Left renal pelvis (tissue), 4 donors: ENCODE data around the gene RASGRP1. TPM values are rescaled to one million over a fixed set of nuclear protein-coding genes. Genes with fewer than 3 reads are reported as not detected.
"Not testable (repeated sequence)": the region's sequence is repeated elsewhere in the genome, so short reads cannot be mapped to it uniquely, and the experiment has no call there.

Experiments
- DNase-seq, 4 donors: peaks; one replicate each; pipeline ENCODE4 v3.0.0-alpha.2; 2013; ENCODE audit warnings: low read depth in 4 of 4, low spot score in 3 of 4
- polyA plus RNA-seq, 4 donors: library from polyadenylated mRNA; unstranded; fragments of 120-200 nt; gene quantifications; one replicate each; pipeline ENCODE4 v1.2.1, GENCODE V29; 2013; ENCODE audit not compliant: insufficient read length in 4 of 4

The RASGRP1 gene
- polyA plus RNA-seq, result 10 to 100 TPM in 3 of 4 donors, under 1 TPM in 1; 0.89 to 15.0 (median 13.1) TPM

GRCh38 chr15:38564557-38565286 lies at the start of gene RASGRP1:
RASGRP1 (minus strand) TSS chr15:38564814; CDS start chr15:38564628, 186 bp downstream.
- DNase-seq, result peak in 1 of 4 donors; percentile 57

DNA sequence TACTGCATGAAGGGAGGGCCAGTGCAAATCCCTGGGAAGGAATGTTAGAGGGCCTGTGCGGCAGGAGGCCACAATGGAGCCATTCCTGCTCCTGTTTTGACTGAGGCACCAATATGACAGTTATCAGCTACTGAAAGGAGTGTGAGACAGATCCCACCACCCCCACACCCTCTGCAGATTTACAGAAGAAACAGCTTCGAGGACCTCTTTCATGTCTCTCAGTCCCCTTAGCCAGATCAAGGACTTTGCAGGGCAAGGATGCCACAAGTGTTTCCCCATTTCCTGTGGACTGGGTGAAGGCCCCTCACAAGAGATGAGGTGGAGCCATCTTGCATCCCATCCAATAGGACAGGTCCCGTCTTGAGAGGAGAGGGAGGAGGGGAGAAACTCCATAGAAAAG lies 48.5 kb upstream of the RASGRP1 start:
- DNase-seq, result no peak

DNA sequence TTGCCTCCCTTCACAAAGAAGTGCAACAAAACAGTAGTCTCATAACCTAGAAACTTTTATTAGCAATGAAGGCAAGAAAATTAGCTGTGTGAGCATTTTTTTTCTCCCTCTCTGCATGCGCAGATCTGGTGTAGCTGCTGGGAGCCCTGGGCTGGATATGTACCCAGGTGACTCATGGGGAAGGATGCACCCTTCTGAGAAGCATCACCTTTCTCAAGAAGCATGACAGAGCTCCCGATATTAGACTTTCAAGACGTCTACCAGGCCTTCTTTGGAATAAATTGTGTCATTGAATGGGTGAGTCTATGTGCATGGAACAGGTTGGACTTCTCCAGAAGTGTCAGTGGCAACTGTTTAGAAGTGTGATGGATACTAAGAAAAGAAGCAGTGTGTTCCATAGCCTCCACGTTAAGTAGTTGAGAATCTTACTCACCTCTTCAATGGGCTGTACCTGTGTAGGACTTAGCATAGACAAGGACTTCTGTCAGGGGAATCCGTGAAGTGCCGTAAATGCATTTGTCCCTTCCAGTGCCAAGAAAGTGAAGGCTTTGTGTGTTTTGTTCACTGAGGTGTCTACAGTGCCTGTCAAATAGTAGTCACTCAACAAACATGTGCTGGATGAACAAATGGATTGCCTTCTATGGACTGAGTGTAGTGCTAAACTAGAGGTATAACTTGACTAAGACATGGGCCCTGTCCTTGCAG lies 47.7 kb upstream of the RASGRP1 start:
- DNase-seq, result no peak

DNA sequence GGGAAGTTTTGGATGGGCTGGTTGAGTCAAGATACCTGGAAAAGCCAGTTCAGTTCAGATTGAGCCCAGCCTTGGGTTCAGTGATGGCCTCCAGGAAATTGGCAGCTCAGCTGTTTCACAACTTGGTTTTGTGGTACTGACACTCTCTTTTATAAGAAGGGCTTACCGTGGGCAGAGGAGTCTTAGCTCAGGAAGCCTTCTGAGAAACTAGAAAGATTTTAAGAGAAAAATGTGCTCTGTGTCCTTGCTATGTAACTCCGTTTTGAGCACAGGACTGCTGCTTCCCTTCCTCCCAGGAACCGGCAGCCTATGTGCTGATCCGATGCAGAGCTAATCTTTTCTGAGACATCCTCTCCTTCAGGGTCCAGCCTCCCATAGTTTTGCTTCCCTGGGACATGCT lies 46.6 kb upstream of the RASGRP1 start:
- no peak for DNase-seq

GRCh38 chr15:38610748-38611147 lies 46.1 kb upstream of the RASGRP1 start:
- no peak for DNase-seq

GRCh38 chr15:38609097-38609738 lies 44.6 kb upstream of the RASGRP1 start:
- DNase-seq, result no peak

GRCh38 chr15:38608682-38609081 lies 44.1 kb upstream of the RASGRP1 start:
- no peak for DNase-seq

GRCh38 chr15:38605744-38606143 lies 41.1 kb upstream of the RASGRP1 start:
- no peak for DNase-seq

DNA sequence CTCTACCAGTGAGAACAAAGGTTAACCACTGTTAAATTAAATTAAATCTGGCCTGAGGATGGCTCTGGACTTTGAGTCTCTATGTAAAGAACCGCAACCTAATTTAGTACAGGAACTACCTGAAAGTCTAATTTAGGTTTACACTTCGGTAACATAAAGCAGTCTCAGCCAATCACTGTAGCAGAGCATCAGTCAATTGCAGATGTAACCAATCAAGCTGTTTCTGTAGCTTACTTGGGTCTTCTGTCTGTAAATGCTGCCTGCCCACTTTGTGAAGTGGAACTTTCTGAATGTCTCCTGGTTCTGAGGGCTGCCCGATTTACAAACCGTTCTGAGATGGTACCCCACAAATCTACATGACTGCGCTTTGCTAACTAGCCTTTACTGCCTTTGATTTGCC lies 39.1 kb upstream of the RASGRP1 start:
- DNase-seq, result no peak

DNA sequence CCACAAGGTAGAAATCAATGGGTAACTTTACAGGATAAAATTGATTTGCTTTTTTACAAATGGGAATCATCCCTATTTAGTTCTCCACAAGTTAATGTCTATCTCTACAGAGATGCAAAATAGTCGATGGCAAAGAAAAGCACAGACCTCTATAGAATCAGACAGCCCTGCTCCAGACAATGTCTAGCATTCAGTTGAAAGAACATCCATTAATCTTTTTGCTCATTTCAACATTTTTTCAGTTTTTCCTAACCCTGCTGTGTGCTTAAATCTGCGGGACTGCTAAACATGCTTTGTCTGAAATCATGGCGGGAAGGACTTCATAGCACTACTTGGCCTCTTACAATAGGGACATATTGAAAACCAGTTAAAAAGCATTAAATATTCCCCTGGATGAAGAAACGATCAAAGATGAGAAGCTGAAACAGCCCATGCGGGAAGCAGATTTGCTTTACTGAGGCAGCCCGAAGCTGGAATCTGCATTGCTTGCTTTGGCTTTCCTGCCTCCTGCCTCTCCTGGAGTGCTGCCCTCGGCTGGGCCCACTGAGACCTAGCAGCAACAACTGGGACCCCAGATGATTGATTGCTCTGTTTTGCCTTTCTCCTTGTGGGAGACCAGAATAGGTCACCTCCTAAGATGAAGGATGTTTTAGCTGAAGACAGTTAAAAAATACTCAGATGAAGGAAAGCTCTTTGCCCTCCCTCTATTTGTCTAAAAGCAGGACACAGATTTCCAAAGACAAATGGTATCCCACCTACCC lies 38.5 kb upstream of the RASGRP1 start:
- DNase-seq, result no peak

GRCh38 chr15:38600236-38600635 lies 35.6 kb upstream of the RASGRP1 start:
- no peak for DNase-seq

- no peak for DNase-seq
Observed at GRCh38 chr15:38598749-38599148, 34.1 kb upstream of the RASGRP1 start.

DNA sequence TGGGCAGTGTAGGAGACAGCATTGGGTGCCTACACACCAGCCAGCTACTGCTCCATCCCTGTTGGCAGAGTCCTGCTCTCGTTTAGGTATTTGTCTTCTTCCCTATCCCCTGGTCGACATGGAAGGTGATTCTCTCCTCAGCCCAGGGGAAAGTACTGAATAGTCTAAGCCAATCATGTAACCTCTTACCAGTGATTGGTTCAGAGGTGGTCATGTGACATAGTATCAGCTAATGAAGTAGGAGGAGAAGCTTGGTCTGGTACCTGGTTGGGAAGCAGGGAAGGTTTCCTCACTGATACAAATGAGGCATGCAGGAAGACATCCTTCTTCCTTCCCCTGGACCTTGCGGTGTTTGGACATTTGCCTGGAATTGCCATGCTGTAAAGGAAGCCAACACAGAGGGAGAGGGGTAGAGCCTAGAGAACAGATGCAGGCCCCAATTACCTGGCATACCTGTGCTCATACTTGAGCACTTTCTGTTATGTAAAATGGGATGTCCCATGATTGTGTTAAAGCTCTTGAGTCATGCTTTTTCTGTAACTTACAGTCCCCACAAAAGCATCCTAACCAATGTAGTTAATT lies 32.7 kb upstream of the RASGRP1 start:
- DNase-seq, result no peak

DNA sequence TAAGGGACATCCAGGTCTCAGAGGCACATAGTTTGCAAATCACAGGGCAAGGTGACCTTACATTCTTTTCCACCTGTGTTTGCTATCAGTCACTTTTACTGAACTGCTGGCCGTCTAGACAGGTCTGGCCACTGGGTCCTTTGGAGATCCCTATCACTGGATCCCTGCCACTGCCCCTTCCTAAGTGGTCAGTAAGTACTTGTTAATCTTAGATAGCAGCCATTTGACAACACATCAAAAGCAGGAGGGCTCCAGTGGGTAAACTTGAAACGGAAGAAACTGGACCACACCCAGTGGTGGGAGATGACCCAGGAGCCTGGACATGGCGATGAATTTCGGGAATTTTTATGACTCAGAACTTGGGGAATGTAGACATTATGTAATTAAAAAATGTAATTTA lies 28.9 kb upstream of the RASGRP1 start:
- DNase-seq, result no peak

DNA sequence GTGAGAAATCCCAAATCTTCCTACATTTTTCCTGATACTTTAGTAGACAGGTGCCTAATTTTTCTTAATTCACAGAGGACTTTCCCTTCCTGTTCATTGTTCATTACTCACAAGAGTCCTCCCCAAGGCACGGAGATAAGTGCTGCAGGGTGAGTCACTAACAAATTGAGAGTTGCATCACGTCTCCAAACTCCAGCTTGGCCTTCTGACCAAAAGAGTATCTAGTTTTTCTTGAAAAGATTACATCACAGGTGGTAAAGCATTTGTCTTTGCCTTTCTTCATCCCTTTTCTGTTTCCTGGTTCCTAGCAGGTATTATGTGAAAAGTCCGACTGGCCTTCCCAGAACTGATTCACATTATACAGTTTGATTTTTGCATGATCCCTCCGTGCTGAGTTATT lies 24.9 kb upstream of the RASGRP1 start:
- DNase-seq, result no peak

DNA sequence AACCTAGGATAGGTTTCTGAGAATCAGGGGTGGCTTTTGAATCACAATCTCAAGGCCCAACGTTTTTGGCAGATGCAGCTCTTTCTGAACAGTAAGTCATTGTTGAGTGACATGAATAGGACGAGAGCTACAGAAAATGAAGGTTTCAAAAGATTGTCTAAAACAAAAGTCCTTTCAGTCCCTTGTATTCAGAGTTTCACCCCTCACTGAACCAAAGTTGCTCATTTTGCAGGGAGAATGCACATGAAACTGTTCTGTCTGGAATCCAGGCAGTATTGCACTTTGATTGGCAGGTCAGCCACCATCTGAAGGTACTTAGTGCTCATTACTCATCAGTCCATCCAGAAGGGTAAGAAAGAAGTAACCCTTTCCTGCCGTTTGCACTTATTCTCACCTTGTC lies 24.1 kb upstream of the RASGRP1 start:
- no peak for DNase-seq

DNA sequence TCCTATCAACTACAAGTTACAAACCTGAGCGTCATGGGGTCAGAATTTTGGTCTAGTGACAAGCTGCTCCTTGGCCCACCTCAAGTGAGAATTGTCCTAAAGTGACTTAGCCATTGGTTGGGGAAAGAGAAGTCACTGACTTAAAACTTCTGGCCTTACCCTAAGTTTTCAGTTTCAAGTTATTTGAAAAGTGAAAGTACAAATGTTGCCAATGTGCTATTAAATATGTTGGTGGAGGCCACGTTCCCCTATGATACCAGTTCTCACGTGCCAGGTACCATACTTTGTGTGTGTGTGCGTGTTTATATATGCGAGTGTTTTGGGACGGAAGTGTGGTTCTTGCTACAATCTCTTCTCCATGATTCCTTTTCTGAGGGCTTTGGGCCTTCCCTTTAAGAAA lies 22.6 kb upstream of the RASGRP1 start:
- DNase-seq, result no peak

DNA sequence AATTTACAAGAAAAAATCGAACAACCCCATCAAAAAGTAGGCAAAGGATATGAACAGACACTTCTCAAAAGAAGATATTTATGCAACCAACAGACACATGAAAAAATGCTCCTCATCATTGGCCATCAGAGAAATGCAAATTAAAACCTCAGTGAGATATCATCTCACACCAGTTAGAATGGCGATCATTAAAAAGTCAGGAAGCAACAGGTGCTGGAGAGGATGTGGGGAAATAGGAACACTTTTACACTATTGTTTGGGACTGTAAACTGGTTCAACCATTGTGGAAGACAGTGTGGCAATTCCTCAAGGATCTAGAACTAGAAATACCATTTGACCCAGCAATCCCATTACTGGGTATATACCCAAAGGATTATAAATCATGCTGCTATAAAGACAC lies 21.4 kb upstream of the RASGRP1 start:
- not testable (repeated sequence) for DNase-seq

DNA sequence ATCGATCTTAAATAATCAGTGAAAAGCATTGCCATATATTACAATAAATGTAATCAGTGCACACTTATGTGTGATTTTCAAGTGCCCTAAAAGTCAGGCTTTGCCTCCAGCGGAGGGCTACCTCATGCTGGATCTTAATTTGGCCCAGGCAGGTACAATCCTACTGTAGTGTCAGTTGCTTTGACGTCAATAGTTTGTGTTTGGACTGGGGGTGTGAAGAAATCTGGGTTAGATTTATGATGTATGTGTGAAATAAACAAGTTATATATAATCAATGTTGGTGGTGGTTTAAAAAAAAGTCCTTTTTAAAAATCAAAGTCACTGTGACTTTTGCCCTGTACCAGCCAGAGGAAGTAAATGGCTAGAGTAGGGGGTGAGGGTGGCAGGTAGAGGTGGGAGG lies 14.0 kb upstream of the RASGRP1 start:
- no peak for DNase-seq

- no peak for DNase-seq
Observed at GRCh38 chr15:38577424-38577987, 12.9 kb upstream of the RASGRP1 start.
